PC-3 (cell line): ENCODE results near the gene SCUBE1. TPM values are rescaled to one million over a fixed set of nuclear protein-coding genes. Genes with fewer than 3 reads are reported as not detected.

ENCODE experiments used
- ATAC-seq: fragments of 200-7000 bp; cut with Tn5 transposase; 2 replicates; pipeline ENCODE4 v1.9.1; 2020; ENCODE audit warnings: mild to moderate bottlenecking, moderate library complexity
- BruUV-seq: library from RNA; stranded (reverse); fragments of 400-500 nt; replicated peaks from 2 replicates; lab custom pipeline; 2021; lab: Mats Ljungman, UMichigan
- CTCF ChIA-PET: fragments of 300-600 bp; sonication (Branson Sonifier 250); formaldehyde crosslinking; loops from one replicate; lab custom pipeline; 2022; ENCODE audit warnings: antibody characterized with exemption; lab: Charles Lee
- POLR2A ChIA-PET: fragments of 300-600 bp; sonication (Branson Sonifier 250); formaldehyde crosslinking; loops from one replicate; lab custom pipeline; 2022; ENCODE audit warnings: antibody characterized with exemption; ENCODE audit not compliant: unreplicated experiment; lab: Charles Lee
- DNase-seq: peaks from one replicate; pipeline ENCODE4 v3.0.0-alpha.2; 2015
- H2AFZ ChIP-seq: fragments of 300-600 bp; sonication (generic); 2 replicates; pipeline ENCODE4 v1.6.0; 2016; ENCODE audit warnings: antibody characterized with exemption, low read length
- H3F3A ChIP-seq: fragments of 300-600 bp; sonication (generic); one replicate; pipeline ENCODE4 v1.6.0; 2017; ENCODE audit warnings: antibody characterized with exemption, low read length, control low read depth, mild to moderate bottlenecking; ENCODE audit not compliant: unreplicated experiment
- H3K27ac ChIP-seq: fragments of 300-600 bp; sonication (generic); 2 replicates; pipeline ENCODE4 v1.5.1; 2016; ENCODE audit warnings: mild to moderate bottlenecking, low read length
- H3K27me3 ChIP-seq: fragments of 300-600 bp; sonication (generic); 2 replicates; pipeline ENCODE4 v1.6.1; 2016; ENCODE audit warnings: low read length, mixed read lengths
- H3K36me3 ChIP-seq: fragments of 300-600 bp; sonication (generic); 2 replicates; pipeline ENCODE4 v1.6.1; 2016; ENCODE audit warnings: low read depth, mixed run types, low read length, mixed read lengths
- H3K4me1 ChIP-seq: fragments of 300-600 bp; sonication (generic); 2 replicates; pipeline ENCODE4 v1.5.1; 2016; ENCODE audit warnings: low read length; ENCODE audit not compliant: insufficient read depth
- H3K4me2 ChIP-seq: fragments of 300-600 bp; sonication (generic); 2 replicates; pipeline ENCODE4 v1.6.0; 2016; ENCODE audit warnings: low read length
- H3K4me3 ChIP-seq: fragments of 300-600 bp; sonication (generic); 2 replicates; pipeline ENCODE4 v1.5.1; 2016; ENCODE audit warnings: mild to moderate bottlenecking, low read length, mixed read lengths
- H3K79me2 ChIP-seq: fragments of 300-600 bp; sonication (generic); 2 replicates; pipeline ENCODE4 v1.6.1; 2017; ENCODE audit warnings: low read length, mixed read lengths
- H3K9ac ChIP-seq: fragments of 300-600 bp; sonication (generic); 2 replicates; pipeline ENCODE4 v1.6.0; 2016; ENCODE audit warnings: mild to moderate bottlenecking, low read length
- H3K9me2 ChIP-seq: fragments of 300-600 bp; sonication (generic); replicated peaks from 2 replicates; pipeline ENCODE4 v1.6.1; 2016; ENCODE audit warnings: mixed run types, low read length, mixed read lengths
- H3K9me3 ChIP-seq: fragments of 300-600 bp; sonication (generic); 2 replicates; pipeline ENCODE4 v1.6.1; 2016; ENCODE audit warnings: low read length, mixed read lengths
- H4K20me1 ChIP-seq: fragments of 300-600 bp; sonication (generic); 2 replicates; pipeline ENCODE4 v1.6.1; 2016; ENCODE audit warnings: low read length, mixed read lengths
- CTCF ChIP-seq: fragments of 300-600 bp; sonication (generic); conservative IDR thresholded peaks from 2 replicates; pipeline ENCODE4 v1.5.1; 2017; ENCODE audit warnings: antibody characterized with exemption, low read depth, mild to moderate bottlenecking, low read length
- EZH2 ChIP-seq: fragments of 300-600 bp; sonication (generic); IDR thresholded peaks from one replicate; pipeline ENCODE4 v1.6.1; 2017; ENCODE audit warnings: antibody characterized with exemption, mild to moderate bottlenecking, low read length; ENCODE audit not compliant: unreplicated experiment
- EZH2phosphoT487 ChIP-seq: fragments of 300-600 bp; sonication (generic); IDR thresholded peaks from 2 replicates; pipeline ENCODE4 v1.6.1; 2018; ENCODE audit warnings: mild to moderate bottlenecking, antibody characterized with exemption, low read length, borderline replicate concordance
- intact Hi-C: fragments of 100-400 bp; cut with micrococcal nuclease; formaldehyde crosslinking; loops from 2 replicates; pipeline ENCODE4 v1.9.0; 2023
- total RNA-seq: library from RNA; depleted of rRNA; stranded (reverse); fragments of >200 nt; gene quantifications from 2 replicates; pipeline ENCODE4 v1.2.3, GENCODE V29; 2014

Gene SCUBE1
- total RNA-seq, 1 experiment from 2014 or later = not detected

- Histone ChIP-seq H3K27me3 (no peaks in the 10 kb centered on the region), H3K9ac (no peak overlapping the region), H3K4me3 (no peak overlapping the region), H3K4me2 (no peak overlapping the region), H2AFZ (no peak overlapping the region), H3K9me2 (no peaks in the 10 kb centered on the region), H3F3A (no peaks in the 10 kb centered on the region), H3K4me1 (no peaks in the 10 kb centered on the region), H4K20me1 (no peaks in the 10 kb centered on the region), H3K36me3 (no peaks in the 10 kb centered on the region), H3K27ac (no peak overlapping the region), H3K9me3 (no peaks in the 10 kb centered on the region), H3K79me2 (no peaks in the 10 kb centered on the region)
- CTCF ChIA-PET = no interaction called here
- intact Hi-C loops = no loop called here
- POLR2A ChIA-PET = interaction anchor here (0.6 kb wide), 1 partner anchor 29 kb away, joined by 8 read pairs; no protein-coding TSS in a partner anchor
- ATAC-seq = no peak
- TF ChIP-seq EZH2 (no peak), EZH2phosphoT487 (no peak), CTCF (no peak)
- no peak for DNase-seq
- no TSS peak for BruUV-seq
These were observed 6.5 kb upstream of the SCUBE1 start for GRCh38 chr22:43349636-43350035.

GRCh38 chr22:43346521-43346929 is 3.4 kb upstream of the SCUBE1 start:
- POLR2A ChIA-PET = no interaction called here
- Histone ChIP-seq H2AFZ (no peak overlapping the region), H3K4me2 (no peak overlapping the region), H3K27me3 (peaks cover 3% of the 10 kb centered on the region), H3K27ac (no peak overlapping the region), H3F3A (no peaks in the 10 kb centered on the region), H3K79me2 (no peaks in the 10 kb centered on the region), H3K9me3 (no peaks in the 10 kb centered on the region), H3K4me1 (no peaks in the 10 kb centered on the region), H4K20me1 (no peaks in the 10 kb centered on the region), H3K9ac (no peak overlapping the region), H3K36me3 (no peaks in the 10 kb centered on the region), H3K9me2 (no peaks in the 10 kb centered on the region), H3K4me3 (no peak overlapping the region)
- BruUV-seq = no TSS peak
- DNase-seq (peak; percentile 50), ATAC-seq (peak; percentile 79)
- TF ChIP-seq CTCF = peak; percentile 66
- no peak for TF ChIP-seq EZH2phosphoT487
- no peak for TF ChIP-seq EZH2
- CTCF ChIA-PET = interaction anchor here (0.6 to 2.1 kb wide), 3 partner anchors 73 to 177 kb away, joined by 4 to 14 read pairs (median 5); no protein-coding TSS in a partner anchor
- intact Hi-C loops = loop anchor here (1.0 kb wide), 1 partner anchor 72 kb away; no protein-coding TSS in a partner anchor

GRCh38 chr22:43345761-43346301 is 2.7 kb upstream of the SCUBE1 start:
- Histone ChIP-seq H4K20me1 (no peaks in the 10 kb centered on the region), H3K79me2 (no peaks in the 10 kb centered on the region), H3K27me3 (peaks cover 3% of the 10 kb centered on the region), H3K9me3 (no peaks in the 10 kb centered on the region), H3K36me3 (no peaks in the 10 kb centered on the region), H3K4me3 (no peak overlapping the region), H3F3A (no peaks in the 10 kb centered on the region), H3K9ac (no peak overlapping the region), H3K4me1 (no peaks in the 10 kb centered on the region), H2AFZ (no peak overlapping the region), H3K4me2 (no peak overlapping the region), H3K27ac (no peak overlapping the region), H3K9me2 (no peaks in the 10 kb centered on the region)
- POLR2A ChIA-PET = no interaction called here
- no peak for DNase-seq
- BruUV-seq = no TSS peak
- TF ChIP-seq EZH2phosphoT487 = no peak
- no peak for TF ChIP-seq CTCF
- TF ChIP-seq EZH2 = no peak
- CTCF ChIA-PET = interaction anchor here (0.6 to 2.1 kb wide), 3 partner anchors 70 to 114 kb away, joined by 3 to 14 read pairs (median 5); no protein-coding TSS in a partner anchor
- intact Hi-C loops = loop anchor here (1.0 kb wide), 1 partner anchor 72 kb away; no protein-coding TSS in a partner anchor
- ATAC-seq = no peak
